G401 (cell line): ENCODE data around the gene MAGEB17. TPM values are rescaled to one million over a fixed set of nuclear protein-coding genes. Genes with fewer than 3 reads are reported as not detected.
"Not testable (repeated sequence)": the region's sequence is repeated elsewhere in the genome, so short reads cannot be mapped to it uniquely, and the experiment has no call there.

Experiments
- DNase-seq: peaks from one replicate; pipeline ENCODE4 v3.0.0-alpha.2; 2015; ENCODE audit warnings: low spot score
- in situ Hi-C: cut with HindIII; loops from 2 replicates; pipeline ENCODE4 v1.10.0; 2016; ENCODE audit warnings: low sequenced_read_pairs, mixed read lengths
- total RNA-seq: library from RNA; depleted of rRNA; stranded (reverse); fragments of >200 nt; shearing (Covaris generic); gene quantifications from 2 replicates; pipeline ENCODE4 v1.2.3, GENCODE V29; 2014

The MAGEB17 gene
- total RNA-seq, 1 experiment from 2014 or later = not detected

GRCh38 chrX:16145656-16146055 lies 21.6 kb upstream of the MAGEB17 start:
- no peak for DNase-seq
- in situ Hi-C loops = no loop called here

DNA sequence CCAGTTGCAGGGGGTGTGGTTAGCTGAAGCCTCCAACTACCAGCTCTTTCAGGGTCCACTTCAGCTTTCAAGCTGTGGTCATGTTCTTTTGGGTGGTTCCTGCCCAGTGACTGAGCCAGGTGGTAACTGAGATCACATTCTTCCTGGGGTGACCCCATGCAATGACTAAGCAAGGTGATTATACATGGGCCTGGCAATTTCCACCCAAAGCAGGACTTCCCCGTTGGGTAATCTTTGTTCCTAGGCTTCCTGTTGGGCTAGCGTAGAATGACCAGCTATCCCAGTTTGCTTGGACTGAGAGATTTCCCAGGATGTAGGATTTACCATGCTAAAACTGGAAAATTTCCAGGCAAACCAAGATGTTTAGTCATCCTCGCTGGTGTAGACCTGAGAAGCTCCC lies 18.4 kb upstream of the MAGEB17 start:
- DNase-seq = no peak
- in situ Hi-C loops = no loop called here

DNA sequence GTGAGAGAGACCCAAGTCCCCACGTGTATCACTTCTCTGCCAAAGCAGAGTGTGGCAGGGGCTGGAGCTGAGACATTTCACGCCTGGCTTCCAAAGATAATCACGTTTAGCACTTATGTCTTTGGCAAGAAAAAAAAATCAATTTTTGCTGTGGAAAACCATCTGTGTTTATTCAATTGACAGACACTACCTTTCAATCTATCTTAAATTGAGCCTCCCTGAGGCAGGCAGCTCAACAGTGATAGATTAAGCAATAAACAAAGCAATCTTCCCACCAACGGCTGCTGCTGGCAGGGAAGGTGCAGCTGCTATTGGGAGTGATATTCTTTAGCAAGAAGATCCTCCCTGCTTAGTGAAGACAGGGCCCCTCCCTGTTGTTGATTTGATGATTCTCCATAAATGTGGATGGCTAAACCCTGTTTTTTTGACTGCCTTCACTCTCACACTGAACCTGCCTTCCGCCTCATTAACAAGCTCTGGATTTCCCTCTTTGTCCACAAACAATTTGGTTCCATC lies 11.6 kb upstream of the MAGEB17 start:
- in situ Hi-C loops = no loop called here
- no peak for DNase-seq

GRCh38 chrX:16156692-16157331 lies 10.5 kb upstream of the MAGEB17 start:
- DNase-seq = no peak
- in situ Hi-C loops = no loop called here

GRCh38 chrX:16160729-16161128 lies 6.6 kb upstream of the MAGEB17 start:
- in situ Hi-C loops = no loop called here
- DNase-seq = no peak

DNA sequence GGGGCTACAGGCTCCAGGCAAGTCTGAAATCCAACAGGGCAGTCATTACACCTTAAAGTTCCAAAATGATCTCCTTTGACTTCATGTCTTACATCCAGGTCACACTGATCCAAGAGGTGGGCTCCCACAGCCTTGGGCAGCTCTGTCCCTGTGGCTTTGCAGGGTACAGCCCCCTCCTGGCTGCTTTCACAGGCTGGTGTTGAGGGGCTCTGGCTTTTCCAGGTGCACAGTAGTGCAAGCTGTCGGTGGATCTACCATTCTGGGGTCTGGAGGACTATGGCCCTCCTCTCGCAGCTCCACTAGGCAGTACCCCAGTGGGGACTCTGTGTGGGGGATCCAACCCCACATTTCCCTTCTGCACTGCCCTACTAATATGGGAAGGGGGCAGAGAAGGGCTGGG lies 6.1 kb upstream of the MAGEB17 start:
- DNase-seq, in situ Hi-C loops: not testable (repeated sequence)

DNA sequence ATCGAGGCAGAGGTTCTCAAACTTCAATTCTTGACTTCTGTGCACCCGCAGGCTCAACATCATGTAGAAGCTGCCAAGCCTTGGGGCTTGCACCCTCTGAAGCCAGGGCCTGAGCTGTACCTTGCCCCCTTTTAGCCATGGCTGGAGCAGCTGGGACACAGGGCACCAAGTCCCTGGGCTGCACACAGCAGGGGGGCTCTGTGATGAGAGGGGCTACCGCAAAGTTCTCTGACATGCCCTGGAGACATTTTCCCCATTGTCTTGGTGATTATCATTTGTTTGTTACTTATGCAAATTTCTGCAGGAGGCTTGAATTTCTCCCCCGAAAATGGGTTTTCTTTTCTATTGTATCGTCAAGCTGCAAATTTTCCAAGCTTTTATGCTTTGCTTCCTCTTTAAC lies 4.9 kb upstream of the MAGEB17 start:
- DNase-seq = no peak
- in situ Hi-C loops = no loop called here

GRCh38 chrX:16164748-16165147 lies 2.5 kb upstream of the MAGEB17 start:
- in situ Hi-C loops = no loop called here
- DNase-seq = no peak

DNA sequence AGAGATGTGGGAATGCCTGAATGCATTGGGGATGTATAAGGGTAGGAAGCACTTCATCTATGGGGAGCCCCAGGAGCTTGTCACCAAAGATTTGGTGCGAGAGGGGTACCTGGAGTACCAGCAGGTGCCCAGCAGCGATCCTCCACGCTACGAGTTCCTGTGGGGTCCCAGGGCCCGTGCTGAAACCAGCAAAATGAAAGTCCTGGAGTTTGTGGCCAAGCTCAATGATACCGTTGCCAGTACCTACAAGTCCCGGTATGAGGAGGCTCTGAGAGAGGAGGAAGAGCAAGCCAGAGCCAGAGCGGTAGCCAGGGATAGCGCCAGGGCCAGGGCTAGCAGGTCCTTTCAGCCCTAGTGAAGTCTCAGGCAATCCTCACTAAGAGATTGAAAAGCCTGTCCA lies 3.8 kb downstream of the MAGEB17 start:
- no peak for DNase-seq
- in situ Hi-C loops = no loop called here

- in situ Hi-C loops = no loop called here
- no peak for DNase-seq
Measured at GRCh38 chrX:16171944-16172343, 4.7 kb downstream of the MAGEB17 start.

- in situ Hi-C loops = no loop called here
- DNase-seq = no peak
Measured at GRCh38 chrX:16172391-16172790, 5.1 kb downstream of the MAGEB17 start.

DNA sequence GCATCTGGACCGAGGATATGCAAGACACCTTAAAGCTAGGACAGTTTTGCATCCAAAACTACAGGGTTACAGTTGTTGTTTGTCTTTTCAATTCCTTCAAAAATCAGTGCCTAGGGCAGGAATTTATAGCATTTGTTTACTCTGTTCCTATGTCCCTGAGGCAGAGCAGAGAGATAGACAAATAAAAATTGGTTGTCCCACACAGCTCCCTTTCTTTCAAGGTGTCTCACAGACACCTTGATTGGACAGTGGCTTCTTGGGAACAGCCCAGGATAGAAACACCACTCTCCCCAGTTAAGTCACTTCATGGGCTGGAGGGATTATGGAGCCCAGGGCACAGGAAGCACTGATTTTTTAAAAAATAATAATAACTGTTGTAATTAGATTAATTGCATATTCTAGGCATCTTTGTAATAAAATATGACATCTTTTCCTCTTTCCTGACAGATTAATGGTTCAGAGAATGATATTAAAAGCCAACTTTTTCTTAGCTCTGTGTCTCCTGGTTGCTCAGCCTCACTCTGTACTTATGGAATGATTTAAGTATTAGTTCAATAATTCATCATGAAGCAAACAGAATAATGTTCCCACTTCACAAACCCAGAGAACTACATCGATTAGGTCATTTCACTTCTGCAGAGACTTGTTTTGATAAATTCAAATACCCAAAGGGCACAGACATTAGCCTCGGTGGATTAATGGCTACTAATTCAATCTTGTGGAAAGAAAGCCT lies 8.2 kb downstream of the MAGEB17 start:
- no peak for DNase-seq
- in situ Hi-C loops = no loop called here

GRCh38 chrX:16177260-16177659 lies 10.0 kb downstream of the MAGEB17 start:
- no peak for DNase-seq
- in situ Hi-C loops = no loop called here

- DNase-seq, in situ Hi-C loops: not testable (repeated sequence)
Measured at GRCh38 chrX:16183843-16184242, 16.6 kb downstream of the MAGEB17 start.

GRCh38 chrX:16185725-16186136 lies 18.4 kb downstream of the MAGEB17 start:
- in situ Hi-C loops = no loop called here
- no peak for DNase-seq

DNA sequence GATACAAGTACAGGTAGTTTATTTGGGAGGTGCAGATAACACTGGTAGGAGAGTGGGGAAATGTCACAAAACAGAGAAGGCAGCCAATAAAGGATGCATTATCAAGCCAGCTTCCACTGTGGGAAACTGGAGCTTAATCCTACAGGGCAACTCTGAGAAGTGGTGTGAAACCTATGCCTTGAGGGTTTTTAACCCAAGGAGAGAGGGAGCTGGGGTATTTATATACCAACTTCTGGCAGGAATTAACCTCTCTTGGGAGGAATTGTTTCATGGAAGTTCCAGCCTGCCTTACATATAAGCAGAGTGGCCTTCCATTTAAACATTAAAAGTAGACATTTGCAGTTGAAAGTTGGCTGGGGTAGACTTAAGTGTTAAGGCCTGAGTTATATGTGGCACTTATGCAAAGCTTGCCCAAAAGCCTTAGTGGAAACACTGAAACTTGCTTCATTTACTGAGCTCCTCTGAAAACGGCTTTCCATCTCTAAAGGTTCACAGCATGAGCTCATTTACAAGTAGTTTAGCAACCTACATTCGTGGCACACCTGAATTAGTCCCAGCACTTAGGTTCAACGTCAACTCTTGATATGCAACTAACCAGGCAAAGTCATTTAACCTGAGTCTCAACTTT lies 19.2 kb downstream of the MAGEB17 start:
- DNase-seq = no peak
- in situ Hi-C loops = no loop called here

GRCh38 chrX:16187024-16187760 lies 19.9 kb downstream of the MAGEB17 start:
- DNase-seq = no peak
- in situ Hi-C loops = no loop called here

DNA sequence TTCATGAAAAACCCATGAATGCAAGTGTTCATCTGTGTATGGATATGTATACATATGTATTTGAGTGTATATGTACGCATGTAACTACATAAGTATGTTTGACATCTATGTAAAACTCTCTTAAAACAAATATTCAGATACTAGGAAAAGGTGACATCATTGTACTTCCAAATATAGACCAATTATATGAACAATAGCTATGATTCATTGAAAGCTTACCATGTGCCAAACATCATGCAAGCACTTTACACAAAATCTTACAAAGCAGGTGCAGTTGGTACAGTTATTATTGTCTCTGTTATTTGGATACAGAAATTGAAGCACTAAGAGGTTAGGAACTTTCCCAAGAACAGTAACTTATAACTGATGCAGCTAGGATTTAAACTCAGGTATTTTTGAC lies 21.4 kb downstream of the MAGEB17 start:
- in situ Hi-C loops = no loop called here
- no peak for DNase-seq

- in situ Hi-C loops = no loop called here
- no peak for DNase-seq
Measured at GRCh38 chrX:16191605-16192004, 24.3 kb downstream of the MAGEB17 start.

- in situ Hi-C loops = no loop called here
- no peak for DNase-seq
Measured at GRCh38 chrX:16196829-16197228, 29.5 kb downstream of the MAGEB17 start.
